Astrocyte of the hippocampus (primary cell): ENCODE data around the gene MT1G.
"Not testable (repeated sequence)": the region's sequence is repeated elsewhere in the genome, so short reads cannot be mapped to it uniquely, and the experiment has no call there.

Source experiments
- DNase-seq: peaks from one replicate; pipeline ENCODE4 v3.0.0; 2011; ENCODE audit warnings: low read depth, low spot score

The MT1G gene

GRCh38 chr16:56621665-56622445 is 46.0 kb downstream of the MT1G start:
- DNase-seq = not testable (repeated sequence)

- no peak for DNase-seq
Observed at GRCh38 chr16:56620339-56620897, 47.4 kb downstream of the MT1G start.

- DNase-seq = no peak
Observed at GRCh38 chr16:56618138-56618537, 49.7 kb downstream of the MT1G start.

GRCh38 chr16:56617212-56618085 is 50.4 kb downstream of the MT1G start:
- DNase-seq = peak; percentile 58
